ENCODE measurements around the gene CACNG7.

The CACNG7 gene

GRCh38 chr19:53883741-53884140 lies 25.3 kb upstream of the CACNG7 start:
- peaks cover 8% of the 10 kb centered on the region; the same call in 1 of the 2 replicates for H3K27me3 ChIP-seq
- peak overlapping the region; percentile 99 for H3K4me2 ChIP-seq
- peaks cover 60% of the 10 kb centered on the region for H3K4me1 ChIP-seq
- no peaks in the 10 kb centered on the region for H3K36me3 ChIP-seq
- no peak for TF ChIP-seq Cebpa-rat (IDR thresholded peaks at IDR 0.05)
- no peaks in the 10 kb centered on the region for H4K20me1 ChIP-seq
- H3K27ac ChIP-seq = no peak overlapping the region
- no peak overlapping the region; the same call in 1 of the 2 replicates for H3K4me3 ChIP-seq
- no peak overlapping the region for H3K9ac ChIP-seq
- H3K9me3 ChIP-seq = no peaks in the 10 kb centered on the region

DNA sequence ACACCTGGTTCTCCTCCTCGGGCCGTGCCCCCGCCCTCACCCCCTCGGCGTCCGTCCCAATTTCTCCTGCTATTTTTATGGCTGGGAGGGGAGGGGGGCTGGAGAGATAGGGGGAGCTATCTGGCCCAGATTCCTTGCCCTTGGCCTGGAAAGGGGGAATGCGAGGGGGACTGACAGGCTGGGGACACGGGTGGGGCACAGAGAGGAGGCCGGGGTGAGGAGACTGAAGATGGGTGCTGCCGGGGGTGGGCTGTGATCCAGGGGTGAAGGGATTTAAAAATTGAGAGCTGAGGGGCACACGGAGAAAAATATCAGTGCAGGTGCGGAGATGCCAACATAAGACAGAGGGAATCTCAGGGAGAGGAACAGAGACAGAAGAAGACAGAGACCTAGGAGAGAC lies 24.8 kb upstream of the CACNG7 start:
- Histone ChIP-seq H3K36me3 (no peaks in the 10 kb centered on the region), H3K9me3 (no peaks in the 10 kb centered on the region), H3K27me3 (peaks cover 8% of the 10 kb centered on the region; the same call in 1 of the 2 replicates), H3K27ac (no peak overlapping the region), H3K4me1 (peaks cover 57% of the 10 kb centered on the region), H3K9ac (no peak overlapping the region), H3K4me3 (no peak overlapping the region), H3K4me2 (peak overlapping the region; percentile 99), H4K20me1 (no peaks in the 10 kb centered on the region)
- TF ChIP-seq Cebpa-rat (IDR thresholded peaks at IDR 0.05) = no peak

DNA sequence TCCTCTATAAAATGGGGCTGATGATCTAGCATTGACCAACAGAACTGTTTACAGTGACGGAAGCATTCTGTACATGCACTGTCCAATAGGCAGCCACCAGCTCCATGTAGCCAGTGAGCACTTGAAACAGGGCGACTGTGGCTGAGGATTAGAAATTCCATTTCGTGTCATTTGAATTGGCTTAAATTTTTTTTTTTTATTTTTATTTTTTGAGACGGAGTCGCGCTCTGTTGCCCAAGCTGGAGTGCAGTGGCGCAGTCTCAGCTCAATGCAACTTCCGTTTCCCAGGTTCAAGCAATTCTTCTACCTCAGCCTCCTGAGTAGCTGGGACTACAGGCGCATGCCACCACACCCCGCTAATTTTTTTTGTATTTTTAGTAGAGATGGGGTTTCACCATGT lies 24.0 kb upstream of the CACNG7 start:
- Histone ChIP-seq H3K4me2 (peak overlapping the region; percentile 99), H3K9ac (no peak overlapping the region), H3K4me1 (peaks cover 56% of the 10 kb centered on the region), H3K36me3 (no peaks in the 10 kb centered on the region), H4K20me1 (no peaks in the 10 kb centered on the region), H3K27me3 (peaks cover 8% of the 10 kb centered on the region; the same call in 1 of the 2 replicates), H3K27ac (no peak overlapping the region), H3K9me3 (no peaks in the 10 kb centered on the region), H3K4me3 (no peak overlapping the region)
- no peak for TF ChIP-seq Cebpa-rat (IDR thresholded peaks at IDR 0.05)

DNA sequence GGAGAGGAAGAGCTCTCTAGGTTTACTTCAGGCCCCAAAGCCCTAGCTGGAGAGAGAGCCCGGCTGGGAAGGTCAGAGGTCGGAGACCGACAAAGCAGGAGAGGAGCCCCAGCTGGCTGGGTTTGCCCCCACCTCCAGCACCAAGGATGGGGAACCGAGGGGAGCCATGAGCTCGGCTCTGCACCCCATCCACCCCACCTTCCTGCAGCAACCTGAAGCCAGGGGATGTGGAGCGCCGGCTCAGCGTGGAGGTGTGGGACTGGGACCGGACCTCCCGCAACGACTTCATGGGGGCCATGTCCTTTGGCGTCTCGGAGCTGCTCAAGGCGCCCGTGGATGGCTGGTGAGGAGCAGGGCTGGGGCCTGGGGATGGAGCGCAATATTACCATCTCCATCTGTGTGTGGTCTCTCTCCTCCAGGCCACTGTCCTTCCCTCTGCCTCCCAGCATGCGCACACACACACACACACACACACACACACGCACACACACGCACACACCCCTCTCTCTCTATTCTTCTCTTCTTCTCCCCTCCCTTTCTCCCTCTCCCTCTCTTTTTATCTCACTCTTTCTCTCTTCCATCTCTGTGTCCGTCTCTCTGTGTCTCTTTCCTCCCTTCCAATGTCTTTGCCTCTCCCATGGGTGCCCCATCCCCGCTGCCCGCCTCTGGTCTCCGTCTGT lies 16.6 kb upstream of the CACNG7 start:
- TF ChIP-seq Cebpa-rat (IDR thresholded peaks at IDR 0.05) = no peak
- Histone ChIP-seq H3K27ac (no peak overlapping the region), H3K27me3 (no peaks in the 10 kb centered on the region), H3K36me3 (no peaks in the 10 kb centered on the region), H4K20me1 (0 out of 2 replicates have a peak, but pooled peaks cover 6% of the 10 kb centered on the region), H3K4me2 (no peak overlapping the region), H3K9me3 (no peaks in the 10 kb centered on the region), H3K4me1 (peaks cover 10% of the 10 kb centered on the region), H3K4me3 (no peak overlapping the region), H3K9ac (no peak overlapping the region)

DNA sequence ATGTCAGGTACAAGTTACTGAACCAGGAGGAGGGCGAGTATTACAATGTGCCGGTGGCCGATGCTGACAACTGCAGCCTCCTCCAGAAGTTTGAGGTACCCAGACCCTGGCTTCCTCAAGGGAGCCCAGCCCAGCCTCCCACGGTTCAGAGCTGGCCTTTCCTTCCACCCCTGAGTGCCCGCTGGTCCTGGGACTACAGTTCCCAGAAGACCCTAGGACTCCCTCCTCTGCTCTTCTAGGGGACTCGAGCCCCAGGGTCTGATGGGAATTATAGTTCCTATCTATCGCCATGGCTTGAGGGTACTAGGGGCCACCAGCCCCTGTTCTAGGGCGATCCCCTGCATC lies 16.1 kb upstream of the CACNG7 start:
- no peak for TF ChIP-seq Cebpa-rat (IDR thresholded peaks at IDR 0.05)
- Histone ChIP-seq H3K4me2 (no peak overlapping the region), H3K4me1 (peaks cover 15% of the 10 kb centered on the region), H3K4me3 (no peak overlapping the region), H3K27me3 (0 out of 2 replicates have a peak, but pooled peaks cover 2% of the 10 kb centered on the region), H3K9me3 (no peaks in the 10 kb centered on the region), H3K27ac (no peak overlapping the region), H4K20me1 (peaks cover 6% of the 10 kb centered on the region; the same call in 1 of the 2 replicates), H3K36me3 (no peaks in the 10 kb centered on the region), H3K9ac (no peak overlapping the region)

DNA sequence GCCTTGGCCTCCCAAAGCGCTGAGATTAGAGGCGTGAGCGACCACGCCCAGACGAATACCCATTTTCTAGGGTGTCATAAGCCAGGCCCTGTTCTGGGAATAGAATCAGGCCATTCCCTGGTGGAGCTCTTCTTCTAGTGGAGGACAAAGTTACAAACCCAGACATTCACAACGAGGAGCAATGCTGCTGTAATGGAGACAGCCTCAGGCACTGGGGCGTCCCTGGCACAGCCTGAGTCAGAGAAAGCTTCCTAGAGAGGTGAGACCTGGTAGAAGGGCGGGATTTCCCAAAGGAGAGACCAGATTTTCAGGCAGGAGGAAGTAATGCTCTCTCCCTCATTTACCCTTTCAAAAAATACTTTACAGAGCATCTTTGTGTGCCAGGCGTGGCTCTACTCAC lies 14.4 kb upstream of the CACNG7 start:
- no peaks in the 10 kb centered on the region for H3K36me3 ChIP-seq
- peaks cover 8% of the 10 kb centered on the region; the same call in 1 of the 2 replicates for H3K27me3 ChIP-seq
- peaks cover 6% of the 10 kb centered on the region; the same call in 1 of the 2 replicates for H4K20me1 ChIP-seq
- H3K9ac ChIP-seq = no peak overlapping the region
- no peak overlapping the region for H3K4me3 ChIP-seq
- H3K9me3 ChIP-seq = no peaks in the 10 kb centered on the region
- peaks cover 11% of the 10 kb centered on the region for H3K4me1 ChIP-seq
- H3K4me2 ChIP-seq = no peak overlapping the region
- no peak for TF ChIP-seq Cebpa-rat (IDR thresholded peaks at IDR 0.05)
- no peak overlapping the region for H3K27ac ChIP-seq

DNA sequence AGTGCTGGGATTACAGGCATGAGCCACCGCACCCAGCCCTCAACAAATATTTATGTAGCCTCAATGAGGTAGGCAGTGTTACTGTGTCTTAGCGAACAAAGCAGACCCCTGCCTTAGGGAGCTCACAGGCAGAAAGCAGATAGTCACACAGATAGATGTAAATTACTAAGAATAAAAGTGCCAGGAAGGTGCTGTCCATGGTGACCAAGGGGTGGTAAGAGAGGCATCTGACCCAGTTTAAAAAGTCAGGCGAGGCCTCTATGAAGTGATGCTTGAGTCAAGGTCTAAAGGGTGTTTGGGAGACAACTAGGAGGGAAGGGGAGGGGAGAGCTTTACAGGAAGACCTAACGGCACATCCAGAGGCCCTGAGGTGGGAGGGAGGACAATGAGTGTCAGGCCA lies 12.4 kb upstream of the CACNG7 start:
- Histone ChIP-seq H3K9ac (no peak overlapping the region), H3K4me3 (no peak overlapping the region), H3K9me3 (no peaks in the 10 kb centered on the region), H3K36me3 (no peaks in the 10 kb centered on the region), H3K27me3 (peaks cover 8% of the 10 kb centered on the region; the same call in 1 of the 2 replicates), H3K4me1 (peaks cover 11% of the 10 kb centered on the region), H4K20me1 (peaks cover 6% of the 10 kb centered on the region; the same call in 1 of the 2 replicates), H3K27ac (no peak overlapping the region), H3K4me2 (no peak overlapping the region)
- no peak for TF ChIP-seq Cebpa-rat (IDR thresholded peaks at IDR 0.05)

DNA sequence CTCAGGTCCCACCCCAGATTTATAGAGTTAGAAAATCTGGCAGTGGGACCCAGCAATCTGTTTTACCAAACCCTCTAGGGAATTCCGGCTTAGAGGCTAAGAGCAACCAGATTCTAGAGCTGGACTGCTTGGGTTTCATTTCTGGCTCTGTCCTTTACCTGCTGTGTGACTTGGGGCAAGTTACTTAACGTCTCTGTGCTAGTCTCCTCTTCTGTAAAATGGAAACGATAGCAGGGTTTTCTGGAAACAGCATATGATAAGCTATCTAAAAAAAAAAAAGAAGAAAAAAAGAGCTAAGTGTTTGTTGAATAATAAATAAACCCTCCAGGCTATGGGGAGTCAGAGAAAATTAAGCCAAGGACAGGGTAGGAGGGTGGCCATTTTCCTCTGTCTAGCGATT lies 11.6 kb upstream of the CACNG7 start:
- Histone ChIP-seq H3K9me3 (no peaks in the 10 kb centered on the region), H3K4me2 (0 out of 2 replicates have a peak overlapping the region, but pooled peaks have one; percentile 21), H3K36me3 (no peaks in the 10 kb centered on the region), H4K20me1 (peaks cover 10% of the 10 kb centered on the region), H3K9ac (no peak overlapping the region), H3K27me3 (peaks cover 8% of the 10 kb centered on the region; the same call in 1 of the 2 replicates), H3K4me1 (peaks cover 11% of the 10 kb centered on the region), H3K4me3 (no peak overlapping the region), H3K27ac (no peak overlapping the region)
- no peak for TF ChIP-seq Cebpa-rat (IDR thresholded peaks at IDR 0.05)

DNA sequence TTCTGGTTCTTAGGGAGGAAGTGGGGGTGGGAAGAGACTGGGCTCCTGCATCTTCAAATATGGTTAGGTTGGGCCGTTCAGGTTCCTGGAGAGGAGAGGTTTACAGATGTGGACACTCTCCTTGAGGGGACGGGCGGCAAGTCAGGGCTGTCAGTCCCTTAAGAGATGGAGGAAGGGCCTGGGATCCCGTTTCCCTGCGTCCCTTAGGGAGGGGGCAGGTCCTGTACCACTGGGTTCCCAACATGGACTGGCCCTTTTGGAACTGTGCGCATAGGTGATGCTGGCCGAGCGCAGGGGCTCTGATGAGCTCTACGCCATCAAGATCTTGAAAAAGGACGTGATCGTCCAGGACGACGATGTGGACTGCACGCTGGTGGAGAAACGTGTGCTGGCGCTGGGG lies 10.9 kb upstream of the CACNG7 start:
- Histone ChIP-seq H3K4me1 (peaks cover 11% of the 10 kb centered on the region), H3K36me3 (no peaks in the 10 kb centered on the region), H3K4me2 (no peak overlapping the region), H3K27ac (no peak overlapping the region), H4K20me1 (peaks cover 17% of the 10 kb centered on the region), H3K4me3 (no peak overlapping the region), H3K9me3 (no peaks in the 10 kb centered on the region), H3K27me3 (peaks cover 10% of the 10 kb centered on the region; the same call in 1 of the 2 replicates), H3K9ac (no peak overlapping the region)
- TF ChIP-seq Cebpa-rat (IDR thresholded peaks at IDR 0.05) = no peak

DNA sequence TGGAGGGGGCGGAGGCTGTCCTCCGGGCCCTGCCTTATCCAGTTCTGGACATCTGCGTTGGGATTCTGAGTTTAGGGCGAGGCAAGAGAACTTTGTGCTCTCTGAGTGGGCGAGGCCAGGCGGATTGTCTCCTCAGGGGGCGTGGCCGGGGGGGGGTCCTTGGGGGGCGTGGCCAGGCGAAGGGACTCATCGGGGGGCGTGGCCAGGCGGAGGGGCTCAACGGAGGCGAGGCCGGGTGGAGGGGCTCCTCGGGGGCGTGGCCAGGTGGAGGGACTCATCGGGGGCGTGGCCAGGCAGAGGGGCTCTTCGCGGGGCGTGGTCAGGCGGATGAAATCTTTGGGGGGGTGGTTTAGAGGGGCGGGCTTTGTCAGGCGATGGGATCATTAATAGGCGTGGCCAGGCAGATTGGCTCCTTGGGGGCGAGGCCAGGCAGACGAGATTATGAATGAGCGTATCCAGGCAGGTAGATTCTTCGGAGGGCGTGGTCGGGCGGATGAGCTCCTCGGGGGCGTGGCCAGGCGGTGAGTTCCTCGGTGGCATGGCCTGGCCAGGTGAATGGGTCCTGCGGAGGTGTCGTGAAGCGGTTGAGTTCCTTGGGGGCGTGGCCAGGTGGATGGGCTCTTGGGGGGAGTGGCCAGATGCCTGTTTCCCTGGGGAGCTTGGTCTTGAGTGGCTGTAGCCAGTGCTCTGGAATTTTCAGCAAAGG lies 10.3 kb upstream of the CACNG7 start:
- Histone ChIP-seq H4K20me1 (peaks cover 21% of the 10 kb centered on the region), H3K4me2 (no peak overlapping the region), H3K4me1 (peaks cover 11% of the 10 kb centered on the region), H3K36me3 (no peaks in the 10 kb centered on the region), H3K9ac (no peak overlapping the region), H3K27me3 (peaks cover 14% of the 10 kb centered on the region; the same call in 1 of the 2 replicates), H3K4me3 (no peak overlapping the region), H3K27ac (no peak overlapping the region), H3K9me3 (no peaks in the 10 kb centered on the region)
- TF ChIP-seq Cebpa-rat (IDR thresholded peaks at IDR 0.05) = no peak
